IMR-90 (cell line): ENCODE results near the gene ATP10D. TPM values are rescaled to one million over a fixed set of nuclear protein-coding genes. Genes with fewer than 3 reads are reported as not detected.

Source experiments
- ATAC-seq: fragments of 200-7000 bp; cut with Tn5 transposase; 2 replicates; pipeline ENCODE4 v1.9.1; 2020; ENCODE audit warnings: low read depth, mild to moderate bottlenecking, moderate library complexity
- BruUV-seq: library from RNA; stranded (reverse); fragments of 400-500 nt; replicated peaks from 2 replicates; lab custom pipeline; 2021; lab: Mats Ljungman, UMichigan
- CTCF ChIA-PET: fragments of 300-600 bp; formaldehyde crosslinking; extraction: SDS; loops from one replicate; lab custom pipeline; 2021; ENCODE audit warnings: antibody characterized with exemption; lab: Yijun Ruan, JAX
- POLR2A ChIA-PET: fragments of 300-600 bp; sonication (Branson Sonifier 250); formaldehyde crosslinking; loops from one replicate; lab custom pipeline; 2022; ENCODE audit warnings: antibody characterized with exemption; ENCODE audit not compliant: unreplicated experiment; lab: Charles Lee
- DNase-seq: peaks from one replicate; pipeline ENCODE4 v3.0.0; 2013
- H2AFZ ChIP-seq: replicated peaks from 2 replicates; pipeline ENCODE3; 2013; ENCODE audit warnings: low read length, mild to moderate bottlenecking; ENCODE audit not compliant: poor library complexity
- H2AK5ac ChIP-seq: 2 replicates; pipeline ENCODE4 v1.6.1; 2013; ENCODE audit warnings: low read depth, low read length, inconsistent platforms
- H2AK9ac ChIP-seq: replicated peaks from 2 replicates; pipeline ENCODE3; 2013; ENCODE audit warnings: mild to moderate bottlenecking, low read depth, low read length, moderate library complexity; ENCODE audit not compliant: poor library complexity
- H2BK120ac ChIP-seq: 2 replicates; pipeline ENCODE4 v1.6.1; 2013; ENCODE audit warnings: low read depth, low read length, inconsistent platforms
- H2BK15ac ChIP-seq: 3 replicates; pipeline ENCODE4 v1.6.1; 2013; ENCODE audit warnings: low read depth, low read length, inconsistent platforms
- H2BK20ac ChIP-seq: 2 replicates; pipeline ENCODE4 v1.6.1; 2013; ENCODE audit warnings: low read depth, mild to moderate bottlenecking, inconsistent platforms, low read length, moderate library complexity
- H2BK5ac ChIP-seq: 2 replicates; pipeline ENCODE4 v1.6.1; 2013; ENCODE audit warnings: mild to moderate bottlenecking, low read depth, low read length, inconsistent platforms; ENCODE audit not compliant: poor library complexity, severe bottlenecking
- H3K14ac ChIP-seq: replicated peaks from 2 replicates; pipeline ENCODE4 v1.6.1; 2013; ENCODE audit warnings: low read depth, low read length, inconsistent platforms
- H3K18ac ChIP-seq: 2 replicates; pipeline ENCODE4 v1.6.1; 2013; ENCODE audit warnings: low read depth, low read length, control low read depth
- H3K23ac ChIP-seq: 2 replicates; pipeline ENCODE4 v1.6.1; 2013; ENCODE audit warnings: low read depth, low read length, inconsistent platforms
- H3K27ac ChIP-seq: 2 replicates; pipeline ENCODE4 v1.5.1; 2013; ENCODE audit warnings: mild to moderate bottlenecking, control low read depth, low read length; ENCODE audit not compliant: insufficient read depth
- H3K27me3 ChIP-seq: 2 replicates; pipeline ENCODE4 v1.6.1; 2013; ENCODE audit warnings: low read length; ENCODE audit not compliant: control insufficient read depth, insufficient read depth
- H3K36me3 ChIP-seq: 2 replicates; pipeline ENCODE4 v1.6.1; 2013; ENCODE audit warnings: low read length, mixed read lengths; ENCODE audit not compliant: control insufficient read depth, insufficient read depth
- H3K4ac ChIP-seq: 2 replicates; pipeline ENCODE4 v1.6.1; 2013; ENCODE audit warnings: low read depth, low read length, inconsistent platforms
- H3K4me1 ChIP-seq: 2 replicates; pipeline ENCODE4 v1.6.1; 2013; ENCODE audit warnings: low read length, mixed read lengths; ENCODE audit not compliant: control insufficient read depth, insufficient read depth
- H3K4me2 ChIP-seq: 2 replicates; pipeline ENCODE4 v1.6.1; 2013; ENCODE audit warnings: low read depth, mild to moderate bottlenecking, control low read depth, low read length, moderate library complexity
- H3K4me3 ChIP-seq: 2 replicates; pipeline ENCODE4 v1.5.1; 2013; ENCODE audit warnings: low read depth, mild to moderate bottlenecking, control low read depth, low read length, moderate library complexity; ENCODE audit not compliant: insufficient read depth
- H3K56ac ChIP-seq: 2 replicates; pipeline ENCODE4 v1.6.1; 2013; ENCODE audit warnings: low read length, inconsistent platforms; ENCODE audit not compliant: insufficient read depth; ENCODE audit errors: extremely low read depth
- H3K79me1 ChIP-seq, 2 experiments: 2 replicates each; pipeline ENCODE4 v1.6.1; 2013; ENCODE audit warnings: low read length in 2 of 2, inconsistent platforms in 1 of 2, low read depth in 1 of 2
- H3K9ac ChIP-seq: 2 replicates; pipeline ENCODE4 v1.6.1; 2013; ENCODE audit warnings: low read depth, low read length, control low read depth
- H3K9me1 ChIP-seq: 2 replicates; pipeline ENCODE4 v1.6.1; 2013; ENCODE audit warnings: low read length, inconsistent platforms; ENCODE audit not compliant: insufficient read depth
- H3K9me3 ChIP-seq: 2 replicates; pipeline ENCODE4 v1.6.1; 2013; ENCODE audit warnings: low read length; ENCODE audit not compliant: control insufficient read depth, insufficient read depth
- H4K20me1 ChIP-seq: 2 replicates; pipeline ENCODE4 v1.6.1; 2013; ENCODE audit warnings: low read length, inconsistent platforms; ENCODE audit not compliant: insufficient read depth
- H4K5ac ChIP-seq: 2 replicates; pipeline ENCODE4 v1.6.1; 2013; ENCODE audit warnings: mild to moderate bottlenecking, low read depth, low read length, control low read depth
- H4K8ac ChIP-seq, 2 experiments: 2 replicates each; pipeline ENCODE4 v1.6.1; 2013; ENCODE audit warnings: low read depth in 2 of 2, low read length in 2 of 2, control low read depth in 1 of 2, inconsistent platforms in 1 of 2
- H4K91ac ChIP-seq: 2 replicates; pipeline ENCODE4 v1.6.1; 2013; ENCODE audit warnings: low read depth, low read length, inconsistent platforms; ENCODE audit not compliant: insufficient read depth
- MAFK ChIP-seq: IDR thresholded peaks from 2 replicates; pipeline ENCODE4 v1.6.1; 2012; ENCODE audit warnings: low read depth, low read length, improper control_type of control experiment
- MXI1 ChIP-seq: IDR thresholded peaks from 2 replicates; pipeline ENCODE4 v1.6.1; 2012; ENCODE audit warnings: low read depth, mild to moderate bottlenecking, low read length, moderate library complexity, borderline replicate concordance
- NFE2L2 ChIP-seq: fragments of 150-350 bp; IDR thresholded peaks from 2 replicates; pipeline ENCODE4 v1.6.1; 2016; ENCODE audit warnings: low read depth, mild to moderate bottlenecking, low read length
- POLR2A ChIP-seq: IDR thresholded peaks from 2 replicates; pipeline ENCODE4 v1.6.1; 2012; ENCODE audit warnings: mild to moderate bottlenecking, low read depth, low read length
- RAD21 ChIP-seq: IDR thresholded peaks from 2 replicates; pipeline ENCODE4 v1.6.1; 2012; ENCODE audit warnings: low read length, improper control_type of control experiment
- RCOR1 ChIP-seq: IDR thresholded peaks from 2 replicates; pipeline ENCODE4 v1.6.1; 2012; ENCODE audit warnings: mild to moderate bottlenecking, low read length, improper control_type of control experiment; ENCODE audit not compliant: insufficient replicate concordance
- RFX5 ChIP-seq: IDR thresholded peaks from 2 replicates; pipeline ENCODE4 v1.8.0; 2012; ENCODE audit warnings: low read depth, mild to moderate bottlenecking, low read length, moderate library complexity
- WGBS, 2 experiments: methylation state at CpG; one replicate each; pipeline versions ENCODE4 v1.1.5 to v1.1.7; 2013; ENCODE audit warnings: missing lambda C conversion rate in 2 of 2; ENCODE audit not compliant: insufficient read length in 1 of 2; ENCODE audit errors: extremely low coverage in 2 of 2; 5-methylcytosine and 5-hydroxymethylcytosine counted together
- dilution Hi-C: fragments of 300-500 bp; cut with HindIII; formaldehyde crosslinking; loops from one replicate; pipeline ENCODE4 v1.14.3; 2018; ENCODE audit warnings: low sequenced_read_pairs; ENCODE audit not compliant: unreplicated experiment
- in situ Hi-C: fragments of 300-500 bp; cut with MboI; formaldehyde crosslinking; loops from 3 replicates; pipeline ENCODE4 v1.14.3; 2019; ENCODE audit warnings: low sequenced_read_pairs, inconsistent platforms, mixed read lengths
- intact Hi-C: fragments of 100-400 bp; cut with micrococcal nuclease; formaldehyde crosslinking; loops from 2 replicates; pipeline ENCODE4 v1.10.0; 2022
- polyA plus RNA-seq, 3 experiments: library from polyadenylated mRNA; depleted of rRNA; stranded (reverse); fragments of >200 nt; gene quantifications; 2 replicates each; pipeline ENCODE4 v1.2.3, GENCODE V29; 2012; ENCODE audit warnings: low replicate concordance in 1 of 3
- total RNA-seq: library from RNA; depleted of rRNA; stranded (reverse); fragments of >200 nt; gene quantifications from 2 replicates; pipeline ENCODE4 v1.2.3, GENCODE V29; 2012
- TF ChIP-seq, protein P1 (sequence below): fragments of 150-350 bp; IDR thresholded peaks from 2 replicates; pipeline ENCODE4 v1.6.1; 2016; ENCODE audit warnings: low read depth, mild to moderate bottlenecking, low read length, moderate library complexity, borderline replicate concordance
- TF ChIP-seq, protein P2 (sequence below): fragments of 150-350 bp; IDR thresholded peaks from 2 replicates; pipeline ENCODE4 v1.6.1; 2017; ENCODE audit warnings: mild to moderate bottlenecking, antibody characterized with exemption, low read length, low read depth
- TF ChIP-seq, protein P3 (sequence below): conservative IDR thresholded peaks from 2 replicates; pipeline ENCODE4 v1.5.1; 2012; ENCODE audit warnings: mild to moderate bottlenecking, low read depth, low read length, improper control_type of control experiment

The ATP10D gene
- total and polyA plus RNA-seq, 2 of the 4 experiments (the other 2 are of a cell fraction), result 28.9 to 135 TPM

- DNase-seq (no peak), ATAC-seq (no peak)
- no peaks in the 10 kb centered on the region for H3K27me3 ChIP-seq
- in situ Hi-C loops (no loop called here), intact Hi-C loops (loop anchor here (10.0 kb wide), 1 partner anchor 139 kb away; no protein-coding TSS in a partner anchor), dilution Hi-C loops (no loop called here)
- no peak overlapping the region for H3K27ac ChIP-seq
- H2AK5ac ChIP-seq, result no peak overlapping the region
- no peak overlapping the region for H2BK15ac ChIP-seq
- no TSS peak for BruUV-seq
- no peak overlapping the region for H2AFZ ChIP-seq
- CTCF ChIA-PET, result no interaction called here
- H2AK9ac ChIP-seq, result no peak overlapping the region
- H2BK20ac ChIP-seq, result no peak overlapping the region
- no peak overlapping the region for H3K4ac ChIP-seq
- H3K79me1 ChIP-seq, result no peaks in the 10 kb centered on the region; a peak in 1 of 4 replicates
- no peaks in the 10 kb centered on the region for H3K4me1 ChIP-seq
- no peak overlapping the region for H4K5ac ChIP-seq
- H3K4me3 ChIP-seq, result no peak overlapping the region
- POLR2A ChIA-PET, result no interaction called here
- no peak overlapping the region for H3K56ac ChIP-seq
- H4K20me1 ChIP-seq, result no peaks in the 10 kb centered on the region
- no peak overlapping the region for H3K14ac ChIP-seq
- no peak overlapping the region for H3K23ac ChIP-seq
- TF ChIP-seq RCOR1, result no peak
- no peak for TF ChIP-seq RAD21
- no peak for TF ChIP-seq NFE2L2
- TF ChIP-seq POLR2A, result no peak
- TF ChIP-seq, protein P1, sequence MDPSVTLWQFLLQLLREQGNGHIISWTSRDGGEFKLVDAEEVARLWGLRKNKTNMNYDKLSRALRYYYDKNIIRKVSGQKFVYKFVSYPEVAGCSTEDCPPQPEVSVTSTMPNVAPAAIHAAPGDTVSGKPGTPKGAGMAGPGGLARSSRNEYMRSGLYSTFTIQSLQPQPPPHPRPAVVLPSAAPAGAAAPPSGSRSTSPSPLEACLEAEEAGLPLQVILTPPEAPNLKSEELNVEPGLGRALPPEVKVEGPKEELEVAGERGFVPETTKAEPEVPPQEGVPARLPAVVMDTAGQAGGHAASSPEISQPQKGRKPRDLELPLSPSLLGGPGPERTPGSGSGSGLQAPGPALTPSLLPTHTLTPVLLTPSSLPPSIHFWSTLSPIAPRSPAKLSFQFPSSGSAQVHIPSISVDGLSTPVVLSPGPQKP, result no peak
- TF ChIP-seq, protein P2, sequence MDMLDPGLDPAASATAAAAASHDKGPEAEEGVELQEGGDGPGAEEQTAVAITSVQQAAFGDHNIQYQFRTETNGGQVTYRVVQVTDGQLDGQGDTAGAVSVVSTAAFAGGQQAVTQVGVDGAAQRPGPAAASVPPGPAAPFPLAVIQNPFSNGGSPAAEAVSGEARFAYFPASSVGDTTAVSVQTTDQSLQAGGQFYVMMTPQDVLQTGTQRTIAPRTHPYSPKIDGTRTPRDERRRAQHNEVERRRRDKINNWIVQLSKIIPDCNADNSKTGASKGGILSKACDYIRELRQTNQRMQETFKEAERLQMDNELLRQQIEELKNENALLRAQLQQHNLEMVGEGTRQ, result no peak
- TF ChIP-seq MAFK, result no peak
- no peak for TF ChIP-seq MXI1
- TF ChIP-seq, protein P3, sequence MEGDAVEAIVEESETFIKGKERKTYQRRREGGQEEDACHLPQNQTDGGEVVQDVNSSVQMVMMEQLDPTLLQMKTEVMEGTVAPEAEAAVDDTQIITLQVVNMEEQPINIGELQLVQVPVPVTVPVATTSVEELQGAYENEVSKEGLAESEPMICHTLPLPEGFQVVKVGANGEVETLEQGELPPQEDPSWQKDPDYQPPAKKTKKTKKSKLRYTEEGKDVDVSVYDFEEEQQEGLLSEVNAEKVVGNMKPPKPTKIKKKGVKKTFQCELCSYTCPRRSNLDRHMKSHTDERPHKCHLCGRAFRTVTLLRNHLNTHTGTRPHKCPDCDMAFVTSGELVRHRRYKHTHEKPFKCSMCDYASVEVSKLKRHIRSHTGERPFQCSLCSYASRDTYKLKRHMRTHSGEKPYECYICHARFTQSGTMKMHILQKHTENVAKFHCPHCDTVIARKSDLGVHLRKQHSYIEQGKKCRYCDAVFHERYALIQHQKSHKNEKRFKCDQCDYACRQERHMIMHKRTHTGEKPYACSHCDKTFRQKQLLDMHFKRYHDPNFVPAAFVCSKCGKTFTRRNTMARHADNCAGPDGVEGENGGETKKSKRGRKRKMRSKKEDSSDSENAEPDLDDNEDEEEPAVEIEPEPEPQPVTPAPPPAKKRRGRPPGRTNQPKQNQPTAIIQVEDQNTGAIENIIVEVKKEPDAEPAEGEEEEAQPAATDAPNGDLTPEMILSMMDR, result no peak
- TF ChIP-seq RFX5, result no peak
- H4K91ac ChIP-seq, result no peak overlapping the region
- no peaks in the 10 kb centered on the region for H3K9me3 ChIP-seq
- H3K4me2 ChIP-seq, result no peak overlapping the region
- H3K18ac ChIP-seq, result no peak overlapping the region
- WGBS, 2 experiments, result 80% methylated on average over 2 of the region's 2 CpGs; no CpG with 5 or more reads in 1 of the 2 experiments
- no peak overlapping the region for H2BK5ac ChIP-seq
- no peaks in the 10 kb centered on the region for H3K36me3 ChIP-seq
- no peak overlapping the region for H4K8ac ChIP-seq
- H2BK120ac ChIP-seq, result no peak overlapping the region
- no peak overlapping the region for H3K9ac ChIP-seq
- H3K9me1 ChIP-seq, result no peaks in the 10 kb centered on the region
Measured at GRCh38 chr4:47444031-47444430, 41.0 kb upstream of the ATP10D start.
